OCI-M2 (cell line): ENCODE data around the gene STK17B.

Experiments used
- DNase-seq: peaks from one replicate; lab custom pipeline; 2025; ENCODE audit not compliant: unreplicated experiment; lab: John Stamatoyannopoulos, UW

Gene STK17B

GRCh38 chr2:196159221-196159892 lies 12.0 kb downstream of the STK17B start:
- no peak for DNase-seq

- no peak for DNase-seq
Observed at GRCh38 chr2:196155575-196155974, 15.8 kb downstream of the STK17B start.

GRCh38 chr2:196153480-196153879 lies 17.9 kb downstream of the STK17B start:
- no peak for DNase-seq

GRCh38 chr2:196149948-196150347 lies 21.4 kb downstream of the STK17B start:
- DNase-seq, result no peak

GRCh38 chr2:196148736-196149135 lies 22.6 kb downstream of the STK17B start:
- DNase-seq, result no peak

GRCh38 chr2:196145256-196145655 lies 26.1 kb downstream of the STK17B start:
- DNase-seq, result no peak

GRCh38 chr2:196144513-196145126 lies 26.8 kb downstream of the STK17B start:
- no peak for DNase-seq

GRCh38 chr2:196143730-196144131 lies 27.6 kb downstream of the STK17B start:
- DNase-seq, result no peak

- no peak for DNase-seq
Observed at GRCh38 chr2:196142825-196143224, 28.6 kb downstream of the STK17B start.

- no peak for DNase-seq
Observed at GRCh38 chr2:196140213-196140612, 31.2 kb downstream of the STK17B start.

GRCh38 chr2:196137271-196137670 lies 34.1 kb downstream of the STK17B start:
- DNase-seq, result no peak

GRCh38 chr2:196136151-196136550 lies 35.2 kb downstream of the STK17B start:
- DNase-seq, result no peak

- DNase-seq, result no peak
Observed at GRCh38 chr2:196131949-196132925, 39.1 kb downstream of the STK17B start.

- no peak for DNase-seq
Observed at GRCh38 chr2:196131384-196131937, 39.9 kb downstream of the STK17B start.

- no peak for DNase-seq
Observed at GRCh38 chr2:196130039-196130825, 41.1 kb downstream of the STK17B start.

GRCh38 chr2:196128749-196129148 lies 42.6 kb downstream of the STK17B start:
- DNase-seq, result no peak

GRCh38 chr2:196125596-196125995 lies 45.8 kb downstream of the STK17B start:
- DNase-seq, result no peak

- DNase-seq, result no peak
Observed at GRCh38 chr2:196123679-196124373, 47.6 kb downstream of the STK17B start.

GRCh38 chr2:196119926-196120325 lies 51.5 kb downstream of the STK17B start:
- no peak for DNase-seq

GRCh38 chr2:196117214-196117705 lies 54.1 kb downstream of the STK17B start:
- DNase-seq, result no peak
